ENCODE results near the gene SBF1.

The SBF1 gene

GRCh38 chr22:50465066-50465930 lies 9.5 kb downstream of the SBF1 start:
- DNase-seq (ENCODE audit: low read depth), result no peak

- no peak for DNase-seq (ENCODE audit: low read depth)
Measured at GRCh38 chr22:50464451-50464850, 10.4 kb downstream of the SBF1 start.

GRCh38 chr22:50463188-50463900 lies 11.5 kb downstream of the SBF1 start:
- DNase-seq (ENCODE audit: low read depth), result no peak

- no peak for DNase-seq (ENCODE audit: low read depth)
Measured at GRCh38 chr22:50461979-50462540, 12.8 kb downstream of the SBF1 start.

- no peak for DNase-seq (ENCODE audit: low read depth)
Measured at GRCh38 chr22:50461536-50461935, 13.3 kb downstream of the SBF1 start.

- DNase-seq (ENCODE audit: low read depth), result no peak
Measured at GRCh38 chr22:50460938-50461337, 13.9 kb downstream of the SBF1 start.

- no peak for DNase-seq (ENCODE audit: low read depth)
Measured at GRCh38 chr22:50459496-50460140, 15.2 kb downstream of the SBF1 start.

- DNase-seq (ENCODE audit: low read depth), result no peak
Measured at GRCh38 chr22:50459016-50459415, 15.8 kb downstream of the SBF1 start.

GRCh38 chr22:50456466-50457234 lies 18.2 kb downstream of the SBF1 start:
- no peak for DNase-seq (ENCODE audit: low read depth)

- DNase-seq (ENCODE audit: low read depth), result no peak
Measured at GRCh38 chr22:50456026-50456425, 18.8 kb downstream of the SBF1 start.

- DNase-seq (ENCODE audit: low read depth), result no peak
Measured at GRCh38 chr22:50455201-50455600, 19.6 kb downstream of the SBF1 start.

GRCh38 chr22:50454556-50455075 lies 20.2 kb downstream of the SBF1 start:
- DNase-seq (ENCODE audit: low read depth), result no peak

GRCh38 chr22:50452649-50453048 lies 22.2 kb downstream of the SBF1 start:
- DNase-seq (ENCODE audit: low read depth), result no peak

- no peak for DNase-seq (ENCODE audit: low read depth)
Measured at GRCh38 chr22:50447576-50448551, 27.0 kb downstream of the SBF1 start.

GRCh38 chr22:50446708-50447575 lies 27.9 kb downstream of the SBF1 start:
- DNase-seq (ENCODE audit: low read depth), result no peak

- no peak for DNase-seq (ENCODE audit: low read depth)
Measured at GRCh38 chr22:50445880-50446707, 28.7 kb downstream of the SBF1 start.

GRCh38 chr22:50445071-50445879 lies 29.6 kb downstream of the SBF1 start:
- peak; percentile 30 for DNase-seq (ENCODE audit: low read depth)

GRCh38 chr22:50444663-50445062 lies 30.2 kb downstream of the SBF1 start:
- no peak for DNase-seq (ENCODE audit: low read depth)
